Measurements from ENCODE around the gene CRADD. TPM values are rescaled to one million over a fixed set of nuclear protein-coding genes. Genes with fewer than 3 reads are reported as not detected.

CRADD gene
- total RNA-seq, 4 donors from 2014 or later: 27.7 to 61.0 (median 34.2) TPM

DNA sequence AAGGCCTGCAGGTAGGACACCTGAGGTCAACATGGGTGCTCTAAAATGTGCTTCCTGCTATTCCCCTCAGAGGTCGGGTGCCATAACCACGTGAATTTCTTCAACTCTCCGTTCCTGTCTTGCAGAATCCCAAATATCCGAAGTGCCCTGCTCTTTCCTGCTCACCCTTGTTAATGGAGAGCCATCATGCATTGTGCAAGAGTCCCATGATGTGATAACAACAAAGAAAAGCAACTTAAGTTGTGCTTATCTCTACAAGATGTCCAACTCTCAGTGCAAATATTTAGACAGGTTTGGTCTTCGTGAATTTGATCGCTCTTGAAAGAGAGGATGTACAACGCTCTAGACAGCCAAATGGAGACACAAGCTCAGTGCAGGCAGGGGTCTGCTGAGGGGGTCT lies 260.6 kb downstream of the CRADD start:
- DNase-seq (ENCODE audit: low spot score) (no peak), ATAC-seq (ENCODE audit: low FRiP score) (no peak)
- TF ChIP-seq, protein P1, sequence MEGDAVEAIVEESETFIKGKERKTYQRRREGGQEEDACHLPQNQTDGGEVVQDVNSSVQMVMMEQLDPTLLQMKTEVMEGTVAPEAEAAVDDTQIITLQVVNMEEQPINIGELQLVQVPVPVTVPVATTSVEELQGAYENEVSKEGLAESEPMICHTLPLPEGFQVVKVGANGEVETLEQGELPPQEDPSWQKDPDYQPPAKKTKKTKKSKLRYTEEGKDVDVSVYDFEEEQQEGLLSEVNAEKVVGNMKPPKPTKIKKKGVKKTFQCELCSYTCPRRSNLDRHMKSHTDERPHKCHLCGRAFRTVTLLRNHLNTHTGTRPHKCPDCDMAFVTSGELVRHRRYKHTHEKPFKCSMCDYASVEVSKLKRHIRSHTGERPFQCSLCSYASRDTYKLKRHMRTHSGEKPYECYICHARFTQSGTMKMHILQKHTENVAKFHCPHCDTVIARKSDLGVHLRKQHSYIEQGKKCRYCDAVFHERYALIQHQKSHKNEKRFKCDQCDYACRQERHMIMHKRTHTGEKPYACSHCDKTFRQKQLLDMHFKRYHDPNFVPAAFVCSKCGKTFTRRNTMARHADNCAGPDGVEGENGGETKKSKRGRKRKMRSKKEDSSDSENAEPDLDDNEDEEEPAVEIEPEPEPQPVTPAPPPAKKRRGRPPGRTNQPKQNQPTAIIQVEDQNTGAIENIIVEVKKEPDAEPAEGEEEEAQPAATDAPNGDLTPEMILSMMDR (IDR thresholded peaks at IDR 0.05): no peak

DNA sequence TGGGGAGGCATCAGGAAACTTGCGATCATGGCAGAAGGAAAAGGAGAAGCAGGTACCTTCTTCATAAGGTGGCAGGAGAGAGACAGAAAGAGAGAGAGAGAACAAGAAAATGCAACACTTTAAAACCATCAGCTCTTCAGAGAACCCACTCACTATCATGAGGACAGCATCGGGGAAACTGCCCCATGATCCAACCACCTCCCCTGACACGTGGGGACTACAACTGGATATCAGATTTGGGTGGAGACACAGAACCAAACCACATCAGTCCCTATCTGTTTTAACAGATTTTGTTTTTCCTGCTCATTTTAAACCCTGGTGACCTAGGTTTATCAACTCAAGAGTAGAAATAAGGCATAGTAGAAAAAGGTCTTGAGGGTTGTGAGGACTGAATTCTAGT lies 261.1 kb downstream of the CRADD start:
- no peak for ATAC-seq (ENCODE audit: low FRiP score)
- DNase-seq (ENCODE audit: low spot score): no peak
- TF ChIP-seq, protein P1 (IDR thresholded peaks at IDR 0.05): no peak

DNA sequence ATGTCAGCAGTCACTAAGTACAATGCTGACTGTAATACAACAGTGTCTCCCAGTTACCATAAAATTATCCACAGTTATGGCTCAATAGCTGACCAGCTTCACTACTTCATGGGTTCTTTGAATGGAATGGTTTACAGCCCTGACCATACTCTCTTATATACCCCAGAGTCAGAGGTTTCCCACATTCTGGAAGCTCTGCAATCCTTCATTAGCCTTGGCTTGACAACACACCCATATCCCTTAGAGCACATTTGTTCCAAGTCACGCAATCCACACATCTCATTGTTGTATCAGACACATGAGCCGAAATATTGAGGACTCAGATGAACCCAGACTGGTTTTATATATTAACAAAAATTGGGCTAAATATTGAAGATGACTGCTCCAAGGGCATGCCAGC lies 261.8 kb downstream of the CRADD start:
- TF ChIP-seq, protein P1 (IDR thresholded peaks at IDR 0.05): no peak
- no peak for ATAC-seq (ENCODE audit: low FRiP score)
- DNase-seq (ENCODE audit: low spot score): no peak

DNA sequence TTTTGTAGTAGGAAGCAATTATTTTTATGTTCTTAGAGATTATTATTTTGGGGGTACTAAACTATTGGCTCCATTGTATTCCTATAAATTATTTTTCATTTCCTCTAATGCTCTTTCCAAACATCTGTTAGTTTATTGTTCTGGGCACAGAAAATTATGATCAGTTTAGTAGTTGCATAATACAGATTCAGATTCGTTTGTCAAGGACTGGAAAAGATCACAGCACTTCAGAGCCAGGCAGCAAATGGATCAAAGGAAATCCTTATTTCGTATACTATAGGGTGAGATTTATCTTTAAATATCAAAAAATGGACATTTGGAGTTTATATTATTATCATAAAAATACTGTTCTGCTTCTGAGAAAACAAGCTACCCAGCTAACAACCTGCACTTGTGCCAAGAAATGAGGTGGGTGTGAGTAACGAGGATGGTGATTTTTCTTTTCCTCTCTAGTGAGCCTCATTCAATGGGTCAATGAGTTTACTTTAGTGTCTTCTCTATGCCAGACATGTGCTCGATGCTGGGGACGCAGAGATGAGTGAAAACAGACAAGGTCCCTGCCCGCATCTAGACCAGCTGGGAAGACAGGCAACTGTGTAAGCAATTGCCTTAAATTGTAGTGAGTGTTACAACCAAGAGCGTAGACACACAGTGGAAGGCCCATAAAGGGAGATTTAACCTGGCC lies 262.6 kb downstream of the CRADD start:
- ATAC-seq (ENCODE audit: low FRiP score) (no peak), DNase-seq (ENCODE audit: low spot score) (no peak)
- TF ChIP-seq, protein P1 (IDR thresholded peaks at IDR 0.05): no peak

DNA sequence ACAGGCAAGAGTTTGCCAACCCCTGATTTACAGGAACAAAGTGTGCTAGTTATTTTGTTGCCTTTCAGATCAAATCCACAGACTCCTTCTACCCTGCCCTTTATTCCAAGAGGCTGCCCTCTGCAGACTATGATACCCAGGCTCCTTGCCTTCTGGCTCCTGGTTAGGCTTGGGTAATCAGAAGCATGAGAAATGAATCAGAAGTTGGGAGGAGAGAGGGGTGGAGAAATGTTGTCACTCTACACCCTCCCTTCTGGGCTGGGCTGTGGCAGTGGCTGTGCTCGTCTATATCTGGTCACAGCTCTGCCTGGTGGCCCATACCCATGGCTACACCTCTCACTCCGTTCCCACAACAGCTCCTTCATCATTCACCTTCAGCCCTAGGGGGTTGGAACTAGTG lies 266.6 kb downstream of the CRADD start:
- peak; percentile 73 for ATAC-seq (ENCODE audit: low FRiP score)
- no peak for DNase-seq (ENCODE audit: low spot score)
- TF ChIP-seq, protein P1 (IDR thresholded peaks at IDR 0.05): no peak

DNA sequence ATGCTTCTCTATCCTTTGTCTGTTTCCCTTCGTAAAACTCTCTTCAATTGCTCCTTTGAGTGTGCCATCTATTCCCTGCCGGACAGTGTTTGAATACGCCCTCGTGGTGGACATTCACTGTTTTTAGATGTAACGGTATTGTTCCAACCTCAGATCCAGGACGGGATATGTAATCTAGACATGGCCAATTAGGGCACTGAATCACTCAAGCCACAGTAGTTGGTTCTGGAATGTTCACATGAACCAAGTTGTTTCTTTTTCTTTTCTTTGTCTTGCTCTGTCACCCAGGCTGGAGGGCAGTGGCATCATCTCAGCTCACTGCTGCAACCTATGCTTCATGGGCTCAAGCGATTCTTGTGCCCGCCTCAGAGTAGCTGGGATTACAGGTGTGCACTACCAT lies 267.0 kb downstream of the CRADD start:
- ATAC-seq (ENCODE audit: low FRiP score): no peak
- TF ChIP-seq, protein P1 (IDR thresholded peaks at IDR 0.05): no peak
- no peak for DNase-seq (ENCODE audit: low spot score)

Small RNA genes lying within 50 kb of the gene (small RNA-seq; reads per million reads assigned to genes)
- not detected for gene RN7SL630P

Other genes starting within 250 kb of the CRADD start
- gene UBE2N, start 235.4 kb upstream of the CRADD start, total RNA-seq: 10 to 100 TPM; 39.1 to 64.0 (median 45.2) TPM
- gene MRPL42, start 209.9 kb upstream of the CRADD start, total RNA-seq: 10 to 100 TPM; 36.0 to 47.0 (median 38.4) TPM
- 100 to 1,000 TPM in 2 of 4 donors, 10 to 100 TPM in 2; 76.7 to 157 (median 98.3) TPM for gene SOCS2, start 104.7 kb upstream of the CRADD start, total RNA-seq